ENCODE data around the gene TIMM13.

Gene TIMM13

DNA sequence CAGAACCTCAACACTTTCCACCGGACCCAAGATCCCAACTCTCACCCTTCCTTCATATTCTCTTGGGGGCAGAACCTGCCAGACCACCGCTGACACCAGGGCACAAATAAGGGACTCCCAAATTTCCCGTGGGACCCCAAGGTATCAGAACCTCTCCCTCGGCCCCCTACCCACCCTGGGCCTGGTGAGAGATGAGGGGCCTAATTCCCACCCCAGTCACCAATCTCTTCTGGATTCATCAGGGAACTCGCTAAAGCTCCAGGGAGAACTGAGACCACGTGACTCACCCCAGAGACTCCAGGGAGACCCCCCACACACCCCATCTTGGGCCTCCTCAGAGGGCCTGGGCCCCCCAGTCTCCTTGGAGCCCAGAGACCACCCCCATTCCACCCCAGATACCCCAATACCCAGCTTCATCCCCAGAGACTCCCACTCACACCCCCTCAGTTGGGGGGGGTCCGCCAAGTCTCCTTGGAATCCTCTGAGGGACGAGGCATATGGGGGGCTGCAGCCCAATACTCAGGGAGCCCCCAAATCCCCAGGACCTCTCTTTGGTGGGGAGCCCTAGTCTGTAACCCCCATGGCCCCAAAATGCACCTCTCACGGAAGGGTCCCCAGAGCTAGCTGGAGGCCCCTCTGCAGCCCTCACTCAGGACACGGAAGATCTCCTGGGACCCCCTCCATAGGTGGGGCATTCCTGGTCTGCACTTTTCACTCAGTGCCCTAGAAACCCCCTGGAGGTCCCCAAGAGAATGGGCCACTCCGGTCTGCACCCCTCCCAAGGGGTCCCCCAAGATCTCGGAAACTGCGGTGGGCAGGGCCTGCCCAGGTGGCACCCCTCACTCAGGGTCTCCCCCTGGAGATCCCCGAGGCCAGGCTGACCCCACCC lies 27.8 kb upstream of the TIMM13 start:
- no peak for DNase-seq

DNA sequence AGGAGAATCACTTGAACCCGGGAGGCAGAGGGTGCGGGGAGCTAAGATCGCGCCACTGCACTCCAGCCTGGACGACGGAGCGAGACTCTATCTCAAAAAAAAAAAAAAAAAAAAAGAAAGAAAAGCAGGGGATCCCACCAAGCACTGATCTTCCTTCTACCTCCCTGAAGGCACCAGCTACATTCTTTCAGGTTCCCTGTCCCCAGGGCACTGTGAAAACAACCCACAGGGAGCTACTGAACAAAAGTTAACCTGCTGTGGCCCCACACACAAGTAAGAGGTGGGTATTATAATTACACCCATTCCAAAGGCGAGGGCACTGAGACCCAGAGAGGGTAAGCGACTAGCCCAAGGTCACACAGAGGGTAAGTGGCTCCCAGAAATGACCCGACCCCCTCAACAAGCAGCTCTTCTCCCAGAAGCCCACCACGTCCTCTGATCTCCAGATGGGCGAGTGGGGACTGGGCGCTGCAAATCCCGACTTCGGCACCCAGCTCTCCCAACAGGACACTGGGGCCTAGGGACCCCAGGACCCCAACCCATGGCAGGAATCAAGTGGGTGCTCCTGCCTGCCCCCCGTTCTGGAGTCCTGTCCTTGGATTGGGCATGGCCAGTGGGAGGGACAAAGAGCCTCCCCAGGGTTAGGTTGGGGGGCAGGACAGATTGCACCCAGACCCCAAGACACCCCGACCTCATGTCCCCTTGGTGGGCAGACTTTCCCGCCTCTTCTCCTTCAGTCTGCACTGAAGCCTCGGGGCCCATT lies 27.0 kb upstream of the TIMM13 start:
- no peak for DNase-seq

DNA sequence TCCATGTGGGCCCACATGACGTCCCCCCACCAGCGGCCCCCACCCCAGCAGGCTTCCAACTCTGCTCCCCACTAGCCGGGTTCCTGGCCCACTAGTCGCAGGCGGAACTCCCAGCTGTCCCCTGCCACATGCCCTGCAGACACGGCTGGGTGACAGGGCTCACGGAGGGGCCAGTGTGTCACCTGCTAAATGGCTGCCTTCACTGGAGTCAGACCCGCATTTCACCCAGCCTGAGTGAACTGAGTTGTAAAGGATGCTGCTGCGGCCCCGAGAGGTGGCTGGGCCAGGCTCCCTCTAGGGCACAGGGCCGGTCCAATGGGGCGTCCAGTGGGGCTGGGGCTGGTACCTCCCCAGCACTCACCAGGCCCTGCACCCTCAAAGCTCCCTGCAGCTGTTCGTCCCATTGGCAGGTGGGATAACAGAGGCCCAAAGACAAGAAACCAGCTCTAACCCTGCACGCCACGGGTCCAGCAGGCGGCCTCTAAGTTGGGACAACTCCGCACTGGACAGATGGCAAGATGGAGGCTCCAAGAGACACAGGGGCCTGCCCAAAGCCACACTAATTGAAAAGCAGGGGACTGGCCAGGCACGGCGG lies 26.1 kb upstream of the TIMM13 start:
- no peak for DNase-seq

DNA sequence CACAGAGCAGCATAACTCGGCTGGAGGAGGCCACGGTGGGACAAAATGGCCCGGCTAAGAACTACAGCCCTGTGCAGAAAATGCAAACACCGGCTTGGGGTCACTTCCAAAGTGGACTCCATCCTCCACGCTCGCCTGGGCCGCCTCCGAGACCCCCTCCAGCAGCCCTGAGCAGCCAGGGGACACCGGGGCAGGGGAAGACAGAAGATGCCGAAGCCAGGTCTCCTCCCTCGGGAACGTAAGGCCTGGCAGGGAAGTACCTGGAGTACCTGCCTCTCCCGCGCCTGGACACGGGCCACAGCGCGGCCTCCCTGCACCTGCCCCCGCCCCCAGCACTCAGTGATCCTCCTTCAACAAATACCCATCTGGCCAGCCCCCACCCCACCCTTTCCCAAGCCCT lies 24.4 kb upstream of the TIMM13 start:
- no peak for DNase-seq

DNA sequence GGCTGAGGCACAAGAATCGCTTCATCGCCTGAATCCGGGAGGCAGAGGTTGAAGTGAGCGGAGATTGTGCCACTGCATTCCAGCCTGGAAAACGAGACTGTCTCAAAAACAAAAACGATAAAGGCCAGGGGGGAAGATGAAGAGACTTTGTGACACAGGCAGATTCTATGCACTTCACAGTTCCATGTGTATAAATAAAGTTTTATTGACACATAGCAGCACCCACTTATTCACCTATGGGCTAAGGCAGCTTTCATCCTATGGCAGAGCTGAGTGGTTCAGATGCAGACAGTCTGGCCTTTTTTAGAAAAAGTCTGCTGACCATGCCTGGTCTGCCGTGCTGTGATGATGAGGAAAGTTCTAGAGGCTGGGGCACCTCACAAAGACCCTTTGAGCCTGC lies 23.8 kb upstream of the TIMM13 start:
- DNase-seq: no peak

DNA sequence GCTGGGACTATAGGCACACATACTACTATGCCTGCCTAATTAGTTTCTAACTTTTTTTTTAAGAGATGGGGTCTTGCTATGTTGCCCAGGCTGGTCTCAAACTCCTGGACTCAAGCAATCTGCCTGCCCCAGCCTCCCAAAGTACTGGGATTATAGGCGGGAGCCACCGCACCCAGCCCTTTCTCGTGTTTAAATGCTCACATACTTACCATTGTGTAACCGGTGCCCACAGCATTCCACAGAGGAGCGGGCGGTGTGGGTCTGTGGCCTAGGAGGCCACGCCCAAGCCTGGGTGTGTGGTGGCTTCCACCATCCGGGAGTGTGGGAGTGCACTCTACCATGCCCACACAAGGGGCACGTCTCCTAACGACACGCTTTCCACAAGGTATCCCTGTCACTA lies 21.6 kb upstream of the TIMM13 start:
- no peak for DNase-seq

DNA sequence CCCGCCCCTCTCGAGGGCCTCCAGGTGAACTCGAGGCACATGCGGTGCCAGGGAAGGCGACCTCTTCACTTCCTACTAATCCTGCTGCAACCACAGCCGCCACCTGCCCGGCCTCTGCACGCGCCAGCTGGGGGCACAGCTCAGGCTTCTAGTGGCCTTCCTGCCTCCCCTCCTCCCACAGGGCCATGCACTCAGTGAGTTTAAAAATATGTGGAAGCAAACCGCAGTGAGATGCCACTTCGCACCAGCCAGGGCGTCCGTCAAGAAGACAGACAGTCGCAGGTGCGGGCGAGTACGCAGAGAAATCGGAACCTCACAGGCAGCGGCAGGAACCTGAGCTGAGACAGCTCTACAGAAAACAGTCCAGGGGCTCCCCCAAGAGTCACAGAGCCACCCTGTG lies 19.0 kb upstream of the TIMM13 start:
- DNase-seq: no peak

DNA sequence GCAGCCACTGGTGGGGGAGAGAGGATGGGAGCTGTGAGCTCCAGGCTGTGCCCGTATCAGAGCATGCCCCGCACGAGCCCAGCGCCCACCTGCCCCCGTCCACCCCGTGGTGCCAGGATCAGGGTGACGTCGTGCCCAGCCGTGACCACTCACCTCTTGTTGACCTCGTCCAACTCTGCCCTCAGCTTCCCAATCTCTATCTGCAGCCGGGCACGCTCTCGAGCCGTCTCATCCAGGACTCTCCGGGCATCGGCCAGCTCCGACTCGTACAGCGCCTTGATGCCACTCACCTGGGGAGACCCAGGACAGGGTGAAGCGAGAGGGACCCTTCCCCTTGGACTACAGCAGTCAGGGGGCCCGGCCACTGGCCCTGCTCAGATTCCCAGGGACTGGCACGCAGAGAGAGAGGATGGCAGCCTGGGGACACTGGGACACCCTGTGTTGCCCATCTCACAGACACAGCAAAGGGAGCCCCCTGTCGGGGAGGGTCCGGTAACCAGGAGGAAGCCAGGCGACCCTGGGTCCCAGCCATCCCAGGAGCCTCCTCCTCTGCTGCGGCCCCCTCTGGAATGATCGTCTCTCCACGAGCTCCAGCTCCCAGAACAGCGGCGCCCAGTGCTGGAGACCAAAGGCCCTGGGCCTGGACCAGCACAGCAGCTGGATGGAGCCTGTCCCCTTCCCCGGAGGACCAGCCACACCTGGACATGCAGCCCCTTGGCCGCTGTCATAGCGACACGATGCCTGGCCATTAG lies 17.0 kb upstream of the TIMM13 start:
- no peak for DNase-seq

DNA sequence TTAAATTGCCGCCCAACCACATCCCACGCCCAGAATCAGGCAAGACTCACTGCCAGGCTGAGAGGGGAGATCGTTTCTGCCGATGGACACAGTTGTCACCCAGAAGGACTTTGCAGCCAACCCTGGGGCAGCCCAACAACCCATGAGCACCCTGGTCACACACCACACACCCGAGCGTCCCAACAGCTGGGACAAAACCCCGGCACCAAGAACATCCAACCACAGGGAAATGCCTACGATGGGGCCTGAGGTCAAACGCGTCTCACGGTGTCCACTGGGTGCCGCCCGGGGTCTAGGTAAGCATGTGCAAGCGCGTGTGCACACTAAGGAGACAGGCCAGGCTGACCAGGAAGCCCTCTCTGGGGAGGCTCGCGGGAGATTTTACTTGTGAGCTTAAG lies 16.4 kb upstream of the TIMM13 start:
- no peak for DNase-seq

DNA sequence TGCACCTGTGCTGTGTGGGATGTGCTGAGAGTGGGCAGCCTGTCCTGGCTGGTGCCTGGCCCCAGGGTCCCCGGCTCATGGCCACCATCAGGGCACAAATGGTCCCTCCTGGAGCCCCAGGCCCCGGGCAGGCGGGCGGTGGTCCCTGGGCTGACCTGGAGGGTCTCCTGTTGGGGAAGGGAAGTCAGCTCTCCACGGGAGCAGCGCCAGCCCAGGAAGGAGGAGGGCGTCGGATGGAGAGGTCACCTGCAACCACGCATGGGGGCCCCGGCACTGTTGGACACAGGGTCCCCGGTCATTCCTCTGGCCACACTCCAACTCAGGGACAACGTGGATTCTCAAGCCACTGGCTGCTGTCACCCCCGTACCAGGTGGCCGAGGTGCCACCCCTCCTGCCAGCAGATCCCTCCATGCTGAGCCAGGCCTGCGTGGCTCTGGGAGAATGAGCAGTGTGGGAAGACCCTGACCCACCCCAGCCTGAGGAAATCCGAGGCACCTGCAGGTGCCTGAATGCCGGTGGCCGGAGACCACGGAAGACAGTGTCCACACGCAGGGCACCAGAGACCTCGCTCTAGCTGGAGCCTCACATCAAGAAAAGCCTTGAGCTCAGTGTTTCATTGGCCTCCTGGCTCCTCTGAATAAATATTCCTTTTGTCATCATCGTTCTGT lies 15.9 kb upstream of the TIMM13 start:
- no peak for DNase-seq

DNA sequence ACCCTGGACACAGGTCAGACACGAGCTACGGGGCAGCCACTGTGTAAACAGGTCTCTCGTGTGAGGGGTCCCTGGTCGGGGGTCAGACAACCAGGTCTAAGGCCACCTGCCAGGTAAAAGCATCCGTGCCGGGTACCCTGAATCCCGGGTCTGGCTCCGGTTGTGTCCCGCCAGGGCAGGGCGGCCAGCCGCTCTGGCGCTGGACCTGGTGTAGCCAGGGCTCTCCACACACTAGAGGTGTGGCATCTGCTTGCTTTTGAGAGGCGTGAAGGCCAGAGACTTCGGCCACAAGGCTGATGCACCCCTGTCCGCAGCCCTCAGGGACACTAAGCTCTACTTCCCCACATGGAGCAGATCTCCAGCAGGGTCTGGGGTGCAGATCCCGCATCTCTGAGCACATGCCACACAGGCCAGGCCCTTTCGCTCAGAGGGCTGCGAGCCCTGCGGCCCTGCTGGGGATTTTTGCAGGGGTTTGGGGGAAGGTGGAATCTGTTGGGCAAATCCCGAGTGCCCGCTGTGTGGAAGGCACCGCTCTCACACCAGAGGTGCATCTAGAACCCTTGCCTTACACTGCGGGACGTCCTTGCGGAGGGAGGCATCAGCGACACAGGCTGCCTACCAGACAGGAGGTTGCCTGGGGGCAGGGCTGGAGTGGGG lies 13.8 kb upstream of the TIMM13 start:
- DNase-seq: no peak

DNA sequence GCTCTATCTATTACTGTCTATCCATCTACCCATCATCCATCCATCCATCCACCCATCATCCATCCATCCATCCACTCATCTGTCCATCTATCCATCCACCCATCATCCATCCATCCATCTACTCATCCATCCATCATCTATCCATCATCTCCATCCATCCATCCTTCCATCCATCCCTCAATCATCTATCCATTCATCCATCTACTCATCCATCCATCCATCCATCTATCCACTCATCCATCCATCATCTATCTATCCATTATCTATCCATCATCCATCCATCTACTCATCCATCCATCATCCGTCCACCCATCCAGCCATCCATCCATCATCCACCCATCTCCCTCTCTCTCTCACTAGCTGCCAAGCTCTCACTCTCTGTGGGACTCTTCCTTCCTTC lies 13.1 kb upstream of the TIMM13 start:
- DNase-seq: no peak

DNA sequence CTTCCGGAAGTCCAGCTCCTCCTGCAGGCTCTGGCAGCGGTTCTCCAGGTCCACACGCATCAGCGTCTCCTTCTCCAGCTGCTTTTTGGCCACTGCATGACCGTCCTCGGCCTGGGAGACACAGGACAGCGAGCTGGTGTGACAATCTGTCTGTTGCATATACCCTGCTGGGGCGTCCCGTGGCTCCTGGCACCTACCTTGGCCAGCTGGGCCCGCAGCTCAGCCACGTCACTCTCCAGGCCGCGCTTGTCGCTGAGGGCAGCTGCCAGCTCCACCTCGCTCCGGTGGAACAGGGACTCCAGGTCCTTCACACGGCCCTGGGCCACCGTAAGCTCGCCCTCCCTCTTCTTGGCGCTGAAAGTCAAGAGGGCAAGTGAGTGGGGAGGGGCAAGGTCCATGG lies 10.8 kb upstream of the TIMM13 start:
- no peak for DNase-seq

DNA sequence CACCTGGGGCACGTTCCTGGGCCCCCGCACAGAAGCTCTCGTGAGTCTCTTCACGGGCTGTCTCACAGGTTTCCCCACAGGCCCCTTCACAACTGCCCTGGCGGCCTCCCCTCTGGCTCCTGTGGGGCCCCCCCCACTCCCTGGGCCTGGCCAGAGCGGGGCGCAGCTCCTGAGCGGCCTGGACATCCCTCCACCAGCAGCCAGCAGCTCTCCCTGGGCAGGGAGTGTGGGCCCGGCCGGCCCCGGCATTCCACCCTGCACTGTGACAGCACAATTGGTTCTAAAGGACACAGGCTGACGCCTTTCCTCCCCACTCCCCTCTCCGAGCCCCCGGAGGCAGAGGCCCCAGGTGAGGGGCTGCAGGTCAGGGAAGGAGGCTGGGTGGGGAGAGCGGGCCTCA lies 9.5 kb upstream of the TIMM13 start:
- no peak for DNase-seq

DNA sequence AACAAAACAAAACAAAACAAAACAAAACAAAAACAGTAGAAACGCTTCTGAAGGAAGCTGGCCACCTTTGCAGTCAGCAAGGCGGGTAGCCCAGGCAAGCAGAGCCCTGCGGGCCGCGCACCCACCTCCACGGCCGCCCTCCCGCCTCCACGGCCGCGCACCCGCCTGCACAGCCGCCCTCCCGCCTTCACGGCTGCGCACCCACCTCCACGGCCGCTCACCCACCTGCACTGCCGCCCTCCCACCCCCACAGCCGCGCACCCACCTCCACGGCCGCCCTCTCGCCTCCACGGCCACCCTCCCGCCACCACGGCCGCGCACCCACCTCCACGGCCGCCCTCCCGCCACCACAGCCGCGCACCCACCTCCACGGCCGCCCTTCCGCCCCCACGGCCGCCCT lies 9.0 kb upstream of the TIMM13 start:
- no peak for DNase-seq

DNA sequence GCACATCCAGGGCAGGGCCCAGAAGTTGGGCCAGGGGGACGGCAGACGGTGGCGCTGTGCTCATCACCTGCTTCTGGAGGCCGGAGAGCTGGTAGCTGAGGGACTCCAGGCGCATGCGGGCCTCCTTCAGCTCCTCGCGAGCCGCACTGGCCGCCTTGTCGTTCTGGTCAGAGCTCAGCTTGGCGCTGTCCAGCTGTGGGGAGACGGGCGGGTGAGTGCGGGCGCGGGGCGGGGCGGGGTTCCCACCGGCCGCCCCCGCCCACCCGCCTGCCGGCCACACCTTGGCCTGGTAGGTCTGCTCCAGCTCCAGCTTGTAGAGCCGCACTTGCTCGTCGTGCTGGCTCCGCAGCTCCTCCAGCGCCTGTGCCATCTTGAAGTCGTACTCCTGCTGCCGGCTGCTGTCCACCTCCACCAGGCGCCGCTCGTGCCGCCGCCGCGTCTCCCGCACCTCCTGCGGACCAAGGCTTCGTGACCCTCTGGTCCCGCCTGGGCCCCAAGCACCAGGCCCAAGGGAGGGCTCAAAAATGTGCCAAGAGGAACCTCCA lies 7.4 kb upstream of the TIMM13 start:
- DNase-seq: no peak

DNA sequence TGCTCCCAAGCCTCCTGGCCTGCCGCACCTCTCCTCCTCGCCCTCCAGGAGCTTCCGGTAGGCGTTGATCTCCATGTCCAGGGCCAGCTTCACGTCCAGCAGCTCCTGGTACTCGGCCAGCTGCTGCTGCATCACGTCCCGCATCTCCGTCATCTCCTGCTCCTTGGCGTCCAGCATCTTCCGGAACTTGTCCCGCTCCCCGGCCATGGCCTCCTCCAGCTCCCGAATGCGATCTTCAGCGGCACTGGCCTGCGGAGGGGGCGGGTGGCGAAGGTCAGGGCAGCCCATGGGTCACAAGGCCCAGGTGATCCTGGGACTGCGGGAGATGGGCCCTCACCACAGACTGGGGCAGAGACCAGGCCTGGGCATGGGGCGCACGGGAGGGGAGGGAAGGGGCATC lies 6.9 kb upstream of the TIMM13 start:
- DNase-seq: no peak

DNA sequence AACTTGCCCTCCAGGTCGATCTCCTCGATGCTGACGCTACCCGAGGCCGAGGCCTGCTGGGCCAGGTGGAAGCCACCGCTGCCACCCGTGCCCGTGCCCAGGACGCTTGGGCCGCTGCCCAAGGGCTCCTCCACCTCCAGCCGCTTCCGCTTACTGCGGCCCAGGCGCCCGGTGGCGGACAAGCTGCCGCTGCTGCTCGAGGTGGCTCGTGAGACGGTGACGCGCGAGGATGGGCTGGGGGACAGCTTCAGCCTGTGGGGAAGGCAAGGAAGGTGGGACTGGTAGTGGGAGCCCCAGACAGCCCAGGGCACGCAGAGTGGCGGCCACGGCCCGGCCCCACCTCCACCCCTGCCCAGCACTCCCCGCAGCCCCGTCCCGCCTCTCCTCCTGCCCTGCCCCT lies 6.5 kb upstream of the TIMM13 start:
- no peak for DNase-seq

DNA sequence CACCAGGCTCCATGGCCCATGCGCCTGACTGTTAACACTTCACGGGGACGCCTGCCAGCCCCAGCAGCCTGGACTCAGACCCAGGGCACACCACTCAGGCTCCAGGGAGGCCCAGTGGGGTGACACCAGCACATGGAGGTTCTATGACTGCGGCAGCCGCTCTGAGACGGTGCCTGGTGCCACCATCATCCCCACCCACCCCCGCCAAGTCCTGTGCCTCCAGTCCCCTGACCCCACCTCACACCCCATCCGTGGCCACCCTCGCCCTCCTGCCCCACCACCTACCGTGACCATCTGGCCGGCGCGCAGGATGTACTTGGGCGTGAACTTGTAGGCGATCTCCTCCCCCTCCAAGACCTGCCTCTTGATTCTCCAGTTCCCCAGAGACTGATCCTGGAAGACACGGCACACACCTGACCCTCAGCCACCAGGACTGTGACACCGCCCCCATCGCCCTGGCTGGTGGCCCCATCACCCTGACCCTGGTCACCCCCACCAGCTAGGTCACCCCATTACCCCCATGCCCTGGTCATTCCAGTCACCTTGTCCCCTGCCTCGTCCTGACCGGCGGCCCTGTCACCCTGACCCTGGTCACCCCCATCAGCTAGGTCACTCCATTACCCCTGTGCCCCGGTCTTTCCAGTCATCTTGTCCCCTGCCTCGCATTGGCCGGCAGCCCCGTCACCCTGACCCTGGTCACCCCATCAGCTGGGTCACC lies 4.9 kb upstream of the TIMM13 start:
- DNase-seq: no peak

DNA sequence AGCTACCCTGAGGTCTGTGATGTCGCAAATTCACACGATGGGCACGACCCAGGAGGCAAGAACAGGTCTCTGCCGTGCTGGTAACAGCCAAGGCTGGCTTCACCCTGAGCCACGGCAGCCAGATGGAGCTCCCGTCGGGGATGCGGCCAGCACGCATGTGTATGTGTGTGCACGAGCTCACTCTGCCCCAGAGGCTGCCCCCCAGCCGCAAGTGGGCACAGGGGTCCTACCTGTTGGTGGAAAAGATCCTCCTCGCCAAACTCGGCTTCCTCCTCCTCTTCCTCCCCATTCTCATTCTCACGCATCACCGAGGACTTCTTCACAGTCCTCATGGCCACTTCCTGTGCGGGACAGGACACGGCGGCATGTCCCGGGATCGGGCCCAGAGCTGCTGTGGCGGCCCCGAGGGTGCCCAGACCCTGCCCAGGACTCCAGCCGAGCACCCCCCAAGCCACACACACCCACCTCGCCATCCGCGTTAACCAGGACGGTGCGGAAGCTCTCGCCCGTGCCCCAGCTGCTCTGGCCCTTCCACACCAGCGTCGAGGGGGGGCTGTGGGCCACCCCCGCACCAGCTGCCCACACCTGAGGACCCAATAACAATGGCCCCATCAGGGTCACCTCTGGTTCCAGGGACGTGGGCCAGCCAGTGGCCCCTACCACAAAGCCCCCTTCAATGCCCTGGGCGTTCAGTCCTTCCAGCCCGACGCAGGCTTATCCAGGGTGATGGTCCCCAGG lies 4.1 kb upstream of the TIMM13 start:
- no peak for DNase-seq
